BE2C (cell line): ENCODE data around the gene TEX30.

ENCODE experiments used
- DNase-seq: peaks from one replicate; pipeline ENCODE4 v3.0.0-alpha.2; 2020
- H3K27me3 ChIP-seq: fragments of 250-450 bp; sonication (Bioruptor Pico); 2 replicates; pipeline ENCODE4 v1.5.1; 2020; ENCODE audit warnings: mild to moderate bottlenecking
- H3K36me3 ChIP-seq: fragments of 250-450 bp; sonication (Bioruptor Pico); 2 replicates; pipeline ENCODE4 v1.5.1; 2020; ENCODE audit warnings: mild to moderate bottlenecking
- H3K4me1 ChIP-seq: fragments of 250-450 bp; sonication (Bioruptor Pico); 2 replicates; pipeline ENCODE4 v1.5.1; 2020
- H3K4me3 ChIP-seq: 2 replicates; pipeline ENCODE4 v1.5.1; 2011; ENCODE audit warnings: low read depth, low read length
- H3K9me3 ChIP-seq: fragments of 250-450 bp; sonication (Bioruptor Pico); 2 replicates; pipeline ENCODE4 v1.5.1; 2020
- TF ChIP-seq, protein P1 (sequence below): IDR thresholded peaks from 2 replicates; pipeline ENCODE4 v1.5.1; 2012; ENCODE audit warnings: mild to moderate bottlenecking, low read depth, low read length

TEX30 gene

DNA sequence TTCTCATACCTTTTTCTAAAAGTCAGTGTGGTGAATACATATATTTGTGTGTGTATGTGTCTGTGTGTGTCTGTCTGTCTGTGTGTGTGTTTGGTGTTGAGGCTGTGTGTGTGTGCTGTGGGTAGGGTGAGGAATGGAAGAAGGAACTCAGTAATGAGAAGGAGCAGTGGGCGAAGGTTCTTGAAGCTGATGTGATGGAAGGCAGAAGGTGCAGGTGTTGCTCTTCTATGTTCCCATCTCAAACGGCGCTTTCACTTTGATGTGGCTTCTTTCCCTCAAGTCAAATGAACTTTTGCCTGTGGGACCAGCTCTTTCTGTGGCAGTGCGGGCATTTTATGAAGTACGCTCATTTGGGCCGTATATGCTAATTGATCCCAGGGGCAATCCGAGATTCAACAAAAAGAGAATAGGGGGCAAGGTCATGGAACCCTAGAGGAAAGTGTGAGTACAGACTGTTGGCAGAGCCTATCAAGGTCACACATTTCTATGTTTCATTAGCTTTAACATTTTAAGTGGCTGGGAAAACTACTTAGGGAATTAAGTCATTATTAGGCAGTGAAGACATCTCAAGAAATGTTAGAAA, 40.5 kb upstream of the TEX30 start:
- H3K36me3 ChIP-seq = peaks cover 17% of the 10 kb centered on the region
- TF ChIP-seq, protein P1, sequence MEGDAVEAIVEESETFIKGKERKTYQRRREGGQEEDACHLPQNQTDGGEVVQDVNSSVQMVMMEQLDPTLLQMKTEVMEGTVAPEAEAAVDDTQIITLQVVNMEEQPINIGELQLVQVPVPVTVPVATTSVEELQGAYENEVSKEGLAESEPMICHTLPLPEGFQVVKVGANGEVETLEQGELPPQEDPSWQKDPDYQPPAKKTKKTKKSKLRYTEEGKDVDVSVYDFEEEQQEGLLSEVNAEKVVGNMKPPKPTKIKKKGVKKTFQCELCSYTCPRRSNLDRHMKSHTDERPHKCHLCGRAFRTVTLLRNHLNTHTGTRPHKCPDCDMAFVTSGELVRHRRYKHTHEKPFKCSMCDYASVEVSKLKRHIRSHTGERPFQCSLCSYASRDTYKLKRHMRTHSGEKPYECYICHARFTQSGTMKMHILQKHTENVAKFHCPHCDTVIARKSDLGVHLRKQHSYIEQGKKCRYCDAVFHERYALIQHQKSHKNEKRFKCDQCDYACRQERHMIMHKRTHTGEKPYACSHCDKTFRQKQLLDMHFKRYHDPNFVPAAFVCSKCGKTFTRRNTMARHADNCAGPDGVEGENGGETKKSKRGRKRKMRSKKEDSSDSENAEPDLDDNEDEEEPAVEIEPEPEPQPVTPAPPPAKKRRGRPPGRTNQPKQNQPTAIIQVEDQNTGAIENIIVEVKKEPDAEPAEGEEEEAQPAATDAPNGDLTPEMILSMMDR = no peak
- no peaks in the 10 kb centered on the region for H3K27me3 ChIP-seq
- H3K4me1 ChIP-seq = peaks cover 8% of the 10 kb centered on the region; the same call in 1 of the 2 replicates
- no peak overlapping the region for H3K4me3 ChIP-seq
- no peaks in the 10 kb centered on the region for H3K9me3 ChIP-seq
- no peak for DNase-seq

DNA sequence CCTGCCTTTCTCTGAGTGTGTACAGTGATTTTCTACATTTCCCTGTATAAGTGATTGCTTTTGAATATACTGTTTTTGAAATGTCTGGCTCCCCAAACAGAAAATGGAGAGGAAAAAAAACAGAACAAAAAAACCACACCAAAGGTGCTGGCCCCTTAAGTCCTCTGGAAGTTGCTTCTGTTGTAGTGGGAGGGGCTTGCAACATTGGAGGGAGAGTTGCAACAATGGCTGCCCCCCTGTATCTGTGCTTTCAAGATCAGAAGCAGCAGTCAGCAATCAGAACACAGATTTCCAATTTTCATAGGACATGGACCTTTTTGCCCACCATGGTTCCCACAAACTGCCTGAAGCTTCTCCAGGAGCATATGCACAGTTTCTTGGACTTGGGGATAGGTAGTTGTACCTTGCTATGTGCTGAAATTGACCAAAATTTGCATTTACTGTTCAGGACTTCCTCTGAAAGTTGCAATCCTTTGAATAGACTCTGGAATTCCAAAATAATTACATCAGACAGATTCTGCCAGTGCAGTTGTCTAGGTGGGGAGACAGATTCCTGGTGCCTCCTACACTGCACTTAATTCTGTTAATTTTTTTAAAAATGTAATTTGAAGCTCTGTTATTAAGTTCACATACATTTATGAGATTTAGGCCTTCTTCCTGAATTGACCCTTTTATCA, 39.2 kb upstream of the TEX30 start:
- no peak for DNase-seq
- TF ChIP-seq, protein P1 = no peak
- H3K27me3 ChIP-seq = no peaks in the 10 kb centered on the region
- no peak overlapping the region for H3K4me3 ChIP-seq
- no peaks in the 10 kb centered on the region for H3K9me3 ChIP-seq
- H3K4me1 ChIP-seq = peaks cover 8% of the 10 kb centered on the region; the same call in 1 of the 2 replicates
- peaks cover 13% of the 10 kb centered on the region for H3K36me3 ChIP-seq

DNA sequence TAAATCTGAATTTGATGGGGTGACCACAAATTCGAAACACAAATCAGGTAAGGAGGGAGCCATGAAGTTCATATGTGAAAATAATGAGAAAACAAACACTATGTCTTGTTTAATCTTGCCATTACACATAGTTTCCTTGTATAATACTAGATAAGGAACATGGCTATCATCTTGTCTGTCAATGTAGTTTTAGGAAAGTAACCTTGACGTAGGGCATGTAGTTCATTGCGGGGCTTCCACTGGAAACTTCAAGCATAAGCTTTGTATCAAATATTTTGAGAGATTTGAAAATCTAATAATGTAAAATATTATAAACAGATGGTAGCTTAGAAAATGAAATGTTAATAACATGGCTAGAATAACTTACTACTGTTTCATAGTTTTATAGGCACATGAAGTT, 34.1 kb upstream of the TEX30 start:
- no peak for DNase-seq
- no peaks in the 10 kb centered on the region for H3K27me3 ChIP-seq
- 0 out of 2 replicates have a peak, but pooled peaks cover 3% of the 10 kb centered on the region for H3K4me1 ChIP-seq
- TF ChIP-seq, protein P1 = no peak
- no peak overlapping the region for H3K4me3 ChIP-seq
- peaks cover 2% of the 10 kb centered on the region; the same call in 1 of the 2 replicates for H3K9me3 ChIP-seq
- H3K36me3 ChIP-seq = peaks cover 4% of the 10 kb centered on the region; the same call in 1 of the 2 replicates

DNA sequence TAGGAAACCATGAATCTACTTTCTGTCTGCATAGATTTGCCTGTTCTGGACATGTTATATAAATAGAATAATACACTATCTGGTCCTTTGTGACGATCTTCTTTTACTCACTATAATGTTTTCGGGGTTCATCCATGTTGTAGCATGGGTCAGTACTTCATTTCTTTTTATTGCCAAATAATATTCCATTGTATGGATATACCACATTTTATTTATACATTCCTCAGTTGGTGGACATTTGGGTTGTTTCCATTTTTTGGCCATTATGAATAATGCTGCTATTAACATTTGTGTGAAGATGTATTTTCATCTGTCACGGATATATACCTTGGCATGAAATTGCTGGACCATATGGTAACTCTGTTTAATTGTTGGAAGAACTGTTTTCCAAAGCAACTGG, 32.1 kb upstream of the TEX30 start:
- Histone ChIP-seq H3K27me3 (no peaks in the 10 kb centered on the region), H3K4me1 (peaks cover 13% of the 10 kb centered on the region), H3K36me3 (peaks cover 4% of the 10 kb centered on the region; the same call in 1 of the 2 replicates), H3K4me3 (no peak overlapping the region), H3K9me3 (peaks cover 2% of the 10 kb centered on the region; the same call in 1 of the 2 replicates)
- DNase-seq = no peak
- TF ChIP-seq, protein P1 = no peak

DNA sequence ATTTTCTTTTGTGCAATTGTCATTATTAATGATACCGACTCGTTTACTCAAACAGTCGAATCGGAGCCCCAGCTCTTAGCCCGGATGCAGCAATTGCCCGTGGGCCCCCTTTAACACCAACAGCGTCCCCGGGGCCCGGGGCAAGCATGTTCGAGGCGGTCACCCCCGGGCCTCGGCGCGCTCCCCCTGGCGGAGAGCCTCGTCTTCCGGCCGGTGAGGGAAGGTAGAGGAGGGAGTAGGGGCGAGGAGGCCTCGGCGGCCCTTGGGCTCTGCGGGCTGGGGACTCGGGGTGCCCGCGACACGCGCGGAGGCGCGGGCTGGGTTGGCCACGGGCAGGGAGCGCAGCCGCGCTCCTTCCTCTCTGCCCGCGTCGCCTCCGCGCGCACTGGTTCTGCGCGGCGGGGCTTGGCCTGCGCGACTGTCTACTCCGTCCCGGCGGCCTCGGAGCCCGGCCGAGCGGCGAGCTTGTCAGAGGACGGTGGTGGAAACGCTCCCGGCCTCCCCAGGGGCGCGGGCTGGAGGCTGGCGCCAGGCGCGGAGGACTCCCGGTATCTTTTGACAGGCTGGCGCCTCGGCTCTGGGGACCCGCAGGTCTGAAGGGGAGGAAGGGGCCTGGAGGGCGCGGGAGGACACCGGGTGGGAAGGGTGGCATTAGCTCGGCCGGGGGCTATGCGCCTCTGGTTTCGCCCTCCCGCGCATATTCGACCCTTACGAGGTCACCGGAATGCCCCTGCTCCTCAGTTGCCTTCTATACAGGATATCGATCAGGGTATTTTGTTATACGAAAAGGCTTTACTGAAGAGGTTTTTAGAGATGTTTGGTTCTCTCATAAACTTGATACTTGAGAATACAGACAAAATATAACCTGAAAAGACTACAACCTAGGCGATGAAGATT, 26.8 kb upstream of the TEX30 start:
- Histone ChIP-seq H3K4me3 (peak overlapping the region; percentile 91), H3K4me1 (peaks cover 10% of the 10 kb centered on the region), H3K9me3 (no peaks in the 10 kb centered on the region; the same call in 1 of the 2 replicates), H3K36me3 (no peaks in the 10 kb centered on the region), H3K27me3 (no peaks in the 10 kb centered on the region)
- DNase-seq = peak; percentile 91
- TF ChIP-seq, protein P1 = peak; percentile 80
